HG03558 (cell line): ENCODE data around the gene SEPTIN5.
"Not testable (repeated sequence)": the region's sequence is repeated elsewhere in the genome, so short reads cannot be mapped to it uniquely, and the experiment has no call there.

Experiments used
- ATAC-seq: cut with Tn5 transposase; IDR thresholded peaks from one replicate; pipeline ENCODE4 v1.9.1; 2021; ENCODE audit warnings: moderate number of reproducible peaks; ENCODE audit not compliant: unreplicated experiment; ENCODE audit errors: extremely low read depth

The SEPTIN5 gene

GRCh38 chr22:19714312-19715187, at the start of gene SEPTIN5:
Gene SEPTIN5 (plus strand): TSS chr22:19714503. CDS start chr22:19714589, 86 bp downstream.
- no peak for ATAC-seq

- no peak for ATAC-seq
Measured at GRCh38 chr22:19664951-19665783, 49.1 kb upstream of the SEPTIN5 start.

GRCh38 chr22:19665784-19666672, 48.3 kb upstream of the SEPTIN5 start:
- ATAC-seq = no peak

GRCh38 chr22:19666673-19667593, 47.4 kb upstream of the SEPTIN5 start:
- ATAC-seq = no peak

GRCh38 chr22:19667872-19668740, 46.2 kb upstream of the SEPTIN5 start:
- no peak for ATAC-seq

GRCh38 chr22:19668748-19669147, 45.6 kb upstream of the SEPTIN5 start:
- ATAC-seq = no peak

- no peak for ATAC-seq
Measured at GRCh38 chr22:19669570-19669969, 44.7 kb upstream of the SEPTIN5 start.

- ATAC-seq = no peak
Measured at GRCh38 chr22:19671316-19671715, 43.0 kb upstream of the SEPTIN5 start.

- ATAC-seq = no peak
Measured at GRCh38 chr22:19672054-19672776, 42.1 kb upstream of the SEPTIN5 start.

- ATAC-seq = no peak
Measured at GRCh38 chr22:19673660-19674059, 40.6 kb upstream of the SEPTIN5 start.

- ATAC-seq = no peak
Measured at GRCh38 chr22:19674129-19674928, 40.0 kb upstream of the SEPTIN5 start.

- no peak for ATAC-seq
Measured at GRCh38 chr22:19674929-19675253, 39.4 kb upstream of the SEPTIN5 start.

- no peak for ATAC-seq
Measured at GRCh38 chr22:19675428-19675827, 38.9 kb upstream of the SEPTIN5 start.

- ATAC-seq = not testable (repeated sequence)
Measured at GRCh38 chr22:19676437-19676836, 37.9 kb upstream of the SEPTIN5 start.

GRCh38 chr22:19678949-19679521, 35.3 kb upstream of the SEPTIN5 start:
- no peak for ATAC-seq

GRCh38 chr22:19679522-19680101, 34.7 kb upstream of the SEPTIN5 start:
- ATAC-seq = no peak
